NT2/D1 (cell line): ENCODE results near the gene PCDHGB3.
"Not testable (repeated sequence)": the region's sequence is repeated elsewhere in the genome, so short reads cannot be mapped to it uniquely, and the experiment has no call there.

Experiments used
- DNase-seq: peaks from one replicate; pipeline ENCODE4 v3.0.0-alpha.2; 2011; ENCODE audit warnings: low read depth, low spot score
- H3K27me3 ChIP-seq: 2 replicates; pipeline ENCODE4 v1.6.0; 2011; ENCODE audit warnings: mild to moderate bottlenecking; ENCODE audit not compliant: insufficient read length, insufficient read depth
- H3K36me3 ChIP-seq: 2 replicates; pipeline ENCODE4 v1.6.1; 2011; ENCODE audit warnings: mild to moderate bottlenecking, low read length, mixed read lengths; ENCODE audit not compliant: insufficient read depth, insufficient read length
- H3K4me1 ChIP-seq: 2 replicates; pipeline ENCODE4 v1.5.1; 2011; ENCODE audit not compliant: insufficient read depth, insufficient read length
- H3K4me3 ChIP-seq: 2 replicates; pipeline ENCODE4 v1.5.1; 2011; ENCODE audit warnings: low read depth; ENCODE audit not compliant: insufficient read length
- H3K9ac ChIP-seq: 2 replicates; pipeline ENCODE4 v1.6.0; 2011; ENCODE audit warnings: low read depth; ENCODE audit not compliant: insufficient read length
- H3K9me3 ChIP-seq: 2 replicates; pipeline ENCODE4 v1.5.1; 2011; ENCODE audit warnings: mild to moderate bottlenecking, low read length; ENCODE audit not compliant: insufficient read depth
- SUZ12 ChIP-seq: IDR thresholded peaks from 2 replicates; pipeline ENCODE4 v1.6.1; 2011; ENCODE audit not compliant: insufficient read length, insufficient read depth; ENCODE audit errors: extremely low read depth
- YY1 ChIP-seq: IDR thresholded peaks from 2 replicates; pipeline ENCODE4 v1.6.1; 2011; ENCODE audit not compliant: insufficient read length, insufficient read depth
- ZNF274 ChIP-seq: IDR thresholded peaks from 2 replicates; pipeline ENCODE4 v1.6.1; 2011; ENCODE audit warnings: mild to moderate bottlenecking, low read depth, low read length

PCDHGB3 gene

DNA sequence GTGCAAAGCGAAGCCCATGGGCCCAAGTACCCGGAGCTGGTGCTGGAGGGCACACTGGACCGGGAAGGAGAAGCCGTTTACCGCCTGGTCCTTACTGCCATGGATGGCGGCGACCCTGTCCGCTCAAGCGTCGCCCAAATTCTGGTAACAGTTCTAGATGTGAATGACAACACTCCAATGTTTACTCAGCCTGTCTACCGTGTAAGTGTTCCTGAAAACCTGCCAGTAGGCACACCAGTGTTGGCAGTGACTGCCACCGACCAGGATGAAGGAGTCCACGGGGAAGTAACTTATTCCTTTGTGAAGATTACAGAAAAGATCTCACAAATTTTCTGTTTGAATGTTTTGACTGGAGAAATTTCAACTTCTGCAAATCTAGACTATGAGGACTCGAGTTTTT is 4.6 kb downstream of the PCDHGB3 start:
- no peak for TF ChIP-seq SUZ12
- no peak for TF ChIP-seq ZNF274
- no peak for TF ChIP-seq YY1
- Histone ChIP-seq H3K4me1 (no peaks in the 10 kb centered on the region), H3K27me3 (no peaks in the 10 kb centered on the region), H3K36me3 (no peaks in the 10 kb centered on the region), H3K4me3 (no peak overlapping the region), H3K9me3 (peaks cover 17% of the 10 kb centered on the region; the same call in 1 of the 2 replicates), H3K9ac (no peak overlapping the region)
- DNase-seq: no peak

- H3K27me3 ChIP-seq, DNase-seq, H3K36me3 ChIP-seq, H3K9ac ChIP-seq, H3K4me3 ChIP-seq, H3K4me1 ChIP-seq: not testable (repeated sequence)
- H3K9me3 ChIP-seq: peaks cover 16% of the 10 kb centered on the region; the same call in 1 of the 2 replicates
These were observed 5.6 kb downstream of the PCDHGB3 start for GRCh38 chr5:141375444-141376155.

DNA sequence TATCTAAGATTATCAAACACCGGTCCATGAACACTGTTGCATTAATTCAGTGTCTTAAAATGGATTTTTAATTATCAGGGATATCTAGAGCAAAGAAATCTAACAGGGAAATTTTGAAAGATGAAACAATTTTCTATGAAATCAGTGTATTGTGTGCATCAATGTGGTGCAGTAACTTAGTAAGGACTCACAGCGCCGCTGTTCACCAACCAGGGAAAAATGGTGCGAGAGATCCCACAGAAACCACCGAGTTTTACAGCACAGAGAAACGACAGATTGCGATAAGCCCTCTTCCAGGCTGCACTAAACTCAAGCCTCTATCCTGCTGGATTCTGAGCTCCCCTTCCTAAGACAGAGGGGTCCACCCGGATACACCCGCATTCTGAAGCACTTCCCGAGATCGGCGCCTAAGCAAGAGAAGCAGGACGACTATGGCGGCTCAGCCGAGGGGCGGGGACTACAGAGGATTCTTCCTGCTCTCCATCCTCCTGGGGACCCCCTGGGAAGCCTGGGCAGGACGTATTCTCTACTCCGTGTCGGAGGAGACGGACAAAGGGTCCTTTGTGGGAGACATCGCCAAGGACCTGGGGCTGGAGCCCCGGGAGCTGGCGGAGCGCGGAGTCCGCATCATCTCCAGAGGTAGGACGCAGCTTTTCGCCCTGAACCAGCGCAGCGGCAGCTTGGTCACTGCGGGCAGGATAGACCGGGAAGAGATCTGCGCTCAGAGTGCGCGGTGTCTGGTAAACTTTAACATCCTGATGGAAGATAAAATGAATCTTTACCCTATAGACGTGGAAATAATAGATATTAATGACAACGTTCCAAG is 12.6 kb downstream of the PCDHGB3 start, which contains the start of gene PCDHGA7:
TSS of gene PCDHGA7 (plus strand) at position 274 of the 826 bp plus-strand sequence. CDS start at position 432, 158 bp downstream.
- Histone ChIP-seq H3K9ac (no peak within 1 kb of the TSS), H3K36me3 (no peaks in the 10 kb centered on the region), H3K4me3 (no peak within 1 kb of the TSS), H3K9me3 (no peaks in the 10 kb centered on the region; the same call in 1 of the 2 replicates), H3K4me1 (no peaks in the 10 kb centered on the region), H3K27me3 (no peaks in the 10 kb centered on the region)
- no peak for TF ChIP-seq YY1
- no peak for TF ChIP-seq SUZ12
- TF ChIP-seq ZNF274: no peak
- no peak for DNase-seq

DNA sequence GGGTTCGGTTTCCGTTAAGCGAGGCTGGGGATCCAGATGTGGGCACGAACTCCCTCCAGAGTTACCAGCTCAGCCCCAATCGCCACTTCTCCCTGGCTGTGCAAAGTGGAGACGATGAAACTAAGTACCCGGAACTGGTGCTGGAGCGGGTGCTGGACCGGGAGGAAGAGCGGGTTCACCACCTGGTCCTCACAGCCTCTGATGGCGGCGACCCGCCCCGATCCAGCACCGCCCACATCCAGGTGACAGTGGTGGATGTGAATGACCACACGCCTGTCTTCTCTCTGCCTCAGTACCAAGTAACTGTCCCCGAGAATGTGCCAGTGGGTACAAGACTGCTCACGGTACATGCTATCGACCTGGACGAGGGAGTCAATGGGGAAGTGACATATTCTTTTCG is 13.3 kb downstream of the PCDHGB3 start:
- Histone ChIP-seq H3K36me3 (no peaks in the 10 kb centered on the region), H3K27me3 (no peaks in the 10 kb centered on the region), H3K9me3 (no peaks in the 10 kb centered on the region; the same call in 1 of the 2 replicates), H3K9ac (no peak overlapping the region), H3K4me3 (no peak overlapping the region), H3K4me1 (no peaks in the 10 kb centered on the region)
- no peak for DNase-seq
- TF ChIP-seq ZNF274 (no peak), YY1 (no peak), SUZ12 (no peak)

GRCh38 chr5:141384471-141385267 is 14.6 kb downstream of the PCDHGB3 start:
- no peak for DNase-seq
- H3K27me3 ChIP-seq: no peaks in the 10 kb centered on the region
- H3K9ac ChIP-seq: no peak overlapping the region
- no peaks in the 10 kb centered on the region for H3K4me1 ChIP-seq
- TF ChIP-seq ZNF274 (no peak), SUZ12 (no peak), YY1 (no peak)
- no peaks in the 10 kb centered on the region; the same call in 1 of the 2 replicates for H3K9me3 ChIP-seq
- no peak overlapping the region for H3K4me3 ChIP-seq
- no peaks in the 10 kb centered on the region for H3K36me3 ChIP-seq

GRCh38 chr5:141387557-141388311 is 17.7 kb downstream of the PCDHGB3 start, which contains the start of gene PCDHGB4:
TSS of gene PCDHGB4 (plus strand) at chr5:141387698. CDS start at chr5:141387885, 187 bp downstream.
- H3K4me3 ChIP-seq, H3K9me3 ChIP-seq, H3K36me3 ChIP-seq, H3K27me3 ChIP-seq, DNase-seq, H3K4me1 ChIP-seq, H3K9ac ChIP-seq: not testable (repeated sequence)
